ENCODE results near the gene ADAMTS1.

Gene ADAMTS1

DNA sequence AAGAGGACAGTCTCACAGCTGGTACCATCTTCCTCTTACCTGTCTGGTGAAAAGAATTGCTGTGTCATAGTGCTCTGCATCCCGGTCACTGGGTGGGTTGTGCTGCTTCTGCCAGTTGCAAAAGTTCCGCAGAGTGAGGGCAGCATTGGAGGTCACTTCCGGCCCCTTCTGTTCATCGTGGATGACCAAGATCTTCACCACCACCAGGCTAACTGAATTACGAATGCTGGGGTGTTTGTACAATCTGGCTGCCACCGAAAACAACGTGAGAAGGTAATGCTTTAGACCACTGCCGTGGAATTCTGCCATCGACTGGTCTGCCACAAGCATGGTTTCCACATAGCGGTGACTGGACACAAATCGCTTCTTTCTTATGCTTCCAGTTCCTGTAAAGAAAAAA, 2.9 kb downstream of the ADAMTS1 start:
- TF ChIP-seq CTCF (IDR thresholded peaks at IDR 0.05; ENCODE audit: low read depth, low read length), result no peak
- DNase-seq (ENCODE audit: low read depth), result no peak
- no peak overlapping the region for H3K4me3 ChIP-seq (ENCODE audit: low read depth, low read length)

DNA sequence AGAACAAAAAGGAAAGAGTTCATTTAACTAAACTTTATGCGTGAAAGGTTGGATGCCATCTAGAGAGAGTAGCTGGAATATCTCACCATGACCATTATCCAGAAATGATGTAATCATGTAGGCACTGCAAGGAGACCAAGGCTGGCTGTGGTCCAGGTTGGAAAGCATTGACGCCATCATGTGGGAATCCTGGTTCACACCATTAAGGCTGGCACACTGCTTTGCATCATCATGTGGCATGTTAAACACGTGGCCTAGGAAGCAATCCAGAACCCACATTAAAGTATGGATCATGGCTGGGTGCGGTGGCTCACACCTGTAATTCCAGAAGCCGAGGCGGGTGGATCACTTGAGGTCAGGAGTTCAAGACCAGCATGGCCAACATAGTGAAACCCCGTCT, 4.3 kb downstream of the ADAMTS1 start:
- TF ChIP-seq POLR2A (IDR thresholded peaks at IDR 0.05; ENCODE audit: extremely low read depth, insufficient read length), result no peak
- no peak for TF ChIP-seq MYC (IDR thresholded peaks at IDR 0.05; ENCODE audit: low read depth, low read length)
- no peak; the same call in 1 of the 2 replicates for TF ChIP-seq MAX (IDR thresholded peaks at IDR 0.05; ENCODE audit: low read depth, low read length)
- TF ChIP-seq CTCF (IDR thresholded peaks at IDR 0.05; ENCODE audit: low read depth, low read length), result no peak
- DNase-seq (ENCODE audit: low read depth), result no peak
- H3K4me3 ChIP-seq (ENCODE audit: low read depth, low read length), result no peak overlapping the region

- no peak for TF ChIP-seq MYC (IDR thresholded peaks at IDR 0.05; ENCODE audit: low read depth, low read length)
- no peak for TF ChIP-seq POLR2A (IDR thresholded peaks at IDR 0.05; ENCODE audit: extremely low read depth, insufficient read length)
- no peak overlapping the region for H3K4me3 ChIP-seq (ENCODE audit: low read depth, low read length)
- DNase-seq (ENCODE audit: low read depth), result no peak
These were observed 5.0 kb downstream of the ADAMTS1 start for GRCh38 chr21:26840201-26840600.

- TF ChIP-seq CTCF (IDR thresholded peaks at IDR 0.05; ENCODE audit: low read depth, low read length) (no peak), MAX (IDR thresholded peaks at IDR 0.05; ENCODE audit: low read depth, low read length) (no peak), POLR2A (IDR thresholded peaks at IDR 0.05; ENCODE audit: extremely low read depth, insufficient read length) (no peak), MYC (IDR thresholded peaks at IDR 0.05; ENCODE audit: low read depth, low read length) (no peak)
- DNase-seq (ENCODE audit: low read depth), result no peak
- H3K4me3 ChIP-seq (ENCODE audit: low read depth, low read length), result no peak overlapping the region
These were observed 7.7 kb downstream of the ADAMTS1 start for GRCh38 chr21:26837539-26837938.

DNA sequence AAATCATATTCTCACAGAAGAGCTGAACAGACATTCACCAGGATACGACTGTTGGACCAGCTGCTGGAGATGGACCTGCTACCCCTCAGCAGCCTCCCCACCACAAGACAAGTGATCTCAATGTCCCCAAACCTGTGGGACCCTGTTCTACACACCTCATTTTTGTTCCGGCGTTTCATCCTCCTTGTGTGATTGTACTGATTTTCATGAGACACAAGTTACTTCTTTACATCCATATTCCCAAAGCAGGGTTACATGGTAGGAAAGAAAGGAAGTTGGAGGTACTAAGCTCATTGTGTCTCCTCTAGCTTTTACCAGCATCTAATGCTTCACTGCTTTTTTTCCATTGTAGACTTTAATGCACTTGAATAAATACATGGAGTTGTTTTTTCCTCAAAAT, 8.7 kb downstream of the ADAMTS1 start:
- no peak for DNase-seq (ENCODE audit: low read depth)
- no peak for TF ChIP-seq MAX (IDR thresholded peaks at IDR 0.05; ENCODE audit: low read depth, low read length)
- no peak for TF ChIP-seq MYC (IDR thresholded peaks at IDR 0.05; ENCODE audit: low read depth, low read length)
- TF ChIP-seq POLR2A (IDR thresholded peaks at IDR 0.05; ENCODE audit: extremely low read depth, insufficient read length), result no peak
- TF ChIP-seq CTCF (IDR thresholded peaks at IDR 0.05; ENCODE audit: low read depth, low read length), result no peak
- no peak overlapping the region for H3K4me3 ChIP-seq (ENCODE audit: low read depth, low read length)

GRCh38 chr21:26835714-26836265, 9.4 kb downstream of the ADAMTS1 start:
- H3K4me3 ChIP-seq (ENCODE audit: low read depth, low read length), result no peak overlapping the region
- TF ChIP-seq CTCF (IDR thresholded peaks at IDR 0.05; ENCODE audit: low read depth, low read length) (no peak), POLR2A (IDR thresholded peaks at IDR 0.05; ENCODE audit: extremely low read depth, insufficient read length) (no peak), MAX (IDR thresholded peaks at IDR 0.05; ENCODE audit: low read depth, low read length) (no peak), MYC (IDR thresholded peaks at IDR 0.05; ENCODE audit: low read depth, low read length) (no peak)
- no peak for DNase-seq (ENCODE audit: low read depth)
